Thyroid gland (tissue), 4 donors: ENCODE data around the gene OAS1.

Experiments
- POLR2A ChIP-seq, 2 donors: fragments of 450-650 bp; IDR thresholded peaks; one replicate each; pipeline ENCODE4 v1.6.1; 2017; ENCODE audit warnings: antibody characterized with exemption in 2 of 2, mild to moderate bottlenecking in 2 of 2, moderate library complexity in 1 of 2
- TF ChIP-seq, protein P1 (sequence below), 6 experiments: fragments of 200-600 bp in 3 of 6; fragments of 450-650 bp in 3 of 6; sonication (generic) in 3 of 6; IDR thresholded peaks; one replicate each; pipeline ENCODE4 v1.5.1; 2016 to 2019; ENCODE audit warnings: antibody characterized with exemption in 6 of 6, mild to moderate bottlenecking in 2 of 6, inconsistent platforms in 1 of 6, moderate library complexity in 1 of 6

DNA sequence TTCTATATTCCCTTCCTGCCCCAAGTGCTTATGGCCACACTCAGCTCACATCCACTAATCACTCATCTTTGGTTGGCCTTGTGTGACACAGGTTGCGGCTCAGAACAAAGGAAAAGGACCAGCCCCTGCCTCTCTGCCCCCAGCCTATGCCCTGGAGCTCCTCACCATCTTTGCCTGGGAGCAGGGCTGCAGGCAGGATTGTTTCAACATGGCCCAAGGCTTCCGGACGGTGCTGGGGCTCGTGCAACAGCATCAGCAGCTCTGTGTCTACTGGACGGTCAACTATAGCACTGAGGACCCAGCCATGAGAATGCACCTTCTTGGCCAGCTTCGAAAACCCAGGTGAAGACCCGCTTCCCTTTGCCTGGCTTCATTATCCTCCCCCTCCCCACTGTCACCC is 55.8 kb downstream of the OAS1 start:
- TF ChIP-seq, protein P1, sequence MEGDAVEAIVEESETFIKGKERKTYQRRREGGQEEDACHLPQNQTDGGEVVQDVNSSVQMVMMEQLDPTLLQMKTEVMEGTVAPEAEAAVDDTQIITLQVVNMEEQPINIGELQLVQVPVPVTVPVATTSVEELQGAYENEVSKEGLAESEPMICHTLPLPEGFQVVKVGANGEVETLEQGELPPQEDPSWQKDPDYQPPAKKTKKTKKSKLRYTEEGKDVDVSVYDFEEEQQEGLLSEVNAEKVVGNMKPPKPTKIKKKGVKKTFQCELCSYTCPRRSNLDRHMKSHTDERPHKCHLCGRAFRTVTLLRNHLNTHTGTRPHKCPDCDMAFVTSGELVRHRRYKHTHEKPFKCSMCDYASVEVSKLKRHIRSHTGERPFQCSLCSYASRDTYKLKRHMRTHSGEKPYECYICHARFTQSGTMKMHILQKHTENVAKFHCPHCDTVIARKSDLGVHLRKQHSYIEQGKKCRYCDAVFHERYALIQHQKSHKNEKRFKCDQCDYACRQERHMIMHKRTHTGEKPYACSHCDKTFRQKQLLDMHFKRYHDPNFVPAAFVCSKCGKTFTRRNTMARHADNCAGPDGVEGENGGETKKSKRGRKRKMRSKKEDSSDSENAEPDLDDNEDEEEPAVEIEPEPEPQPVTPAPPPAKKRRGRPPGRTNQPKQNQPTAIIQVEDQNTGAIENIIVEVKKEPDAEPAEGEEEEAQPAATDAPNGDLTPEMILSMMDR (IDR thresholded peaks at IDR 0.05), result no peak
- TF ChIP-seq POLR2A (IDR thresholded peaks at IDR 0.05), result no peak
